HEK293 (cell line): Measurements from ENCODE around the gene NELL1.

Experiments
- KLF1 ChIP-seq: fragments of 450-650 bp; formaldehyde crosslinking; IDR thresholded peaks from 2 replicates; pipeline ENCODE4 v1.5.1; 2016; ENCODE audit warnings: missing biosample characterization, missing genetic modification characterization
- MEIS1 ChIP-seq: sonication (generic); formaldehyde crosslinking; IDR thresholded peaks from 2 replicates; pipeline ENCODE4 v1.8.1; 2022; ENCODE audit warnings: missing genetic modification reagents, mild to moderate bottlenecking, borderline replicate concordance
- SP2 ChIP-seq: fragments of 450-650 bp; formaldehyde crosslinking; IDR thresholded peaks from 2 replicates; pipeline ENCODE4 v1.5.1; 2016; ENCODE audit warnings: missing biosample characterization, missing genetic modification characterization
- TCF7L2 ChIP-seq: IDR thresholded peaks from 2 replicates; pipeline ENCODE4 v1.6.1; 2011; ENCODE audit warnings: low read depth, mild to moderate bottlenecking, inconsistent platforms, low read length, moderate library complexity, borderline replicate concordance
- ZFHX2 ChIP-seq: fragments of 450-650 bp; formaldehyde crosslinking; conservative IDR thresholded peaks from 2 replicates; pipeline ENCODE4 v1.5.1; 2016; ENCODE audit warnings: missing biosample characterization, missing genetic modification characterization
- ZNF121 ChIP-seq: fragments of 450-650 bp; formaldehyde crosslinking; IDR thresholded peaks from 2 replicates; pipeline ENCODE4 v1.5.1; 2016; ENCODE audit warnings: missing biosample characterization, missing genetic modification characterization
- ZNF157 ChIP-seq: fragments of 450-650 bp; formaldehyde crosslinking; IDR thresholded peaks from 2 replicates; pipeline ENCODE4 v1.5.1; 2016; ENCODE audit warnings: missing biosample characterization, missing genetic modification characterization
- ZNF175 ChIP-seq: fragments of 450-650 bp; formaldehyde crosslinking; IDR thresholded peaks from 2 replicates; pipeline ENCODE4 v1.5.1; 2016; ENCODE audit warnings: missing biosample characterization, missing genetic modification characterization
- ZNF202 ChIP-seq: fragments of 450-650 bp; formaldehyde crosslinking; IDR thresholded peaks from 2 replicates; pipeline ENCODE4 v1.5.1; 2016; ENCODE audit warnings: missing biosample characterization, missing genetic modification characterization, borderline replicate concordance
- ZNF274 ChIP-seq, 2 experiments: fragments of 200-500 bp in 1 of 2; fragments of 450-650 bp in 1 of 2; sonication (Bioruptor generic) in 1 of 2; formaldehyde crosslinking in 1 of 2; IDR thresholded peaks; 2 replicates each; pipeline versions ENCODE4 v1.5.1 to v1.6.1; 2014 to 2016; ENCODE audit warnings: borderline replicate concordance in 1 of 2, inconsistent platforms in 1 of 2, low read length in 1 of 2, missing biosample characterization in 1 of 2, missing genetic modification characterization in 1 of 2
- ZNF366 ChIP-seq: fragments of 450-650 bp; formaldehyde crosslinking; conservative IDR thresholded peaks from 2 replicates; pipeline ENCODE4 v1.5.1; 2016; ENCODE audit warnings: missing biosample characterization, missing genetic modification characterization
- TF ChIP-seq, protein P1 (sequence below): fragments of 450-650 bp; formaldehyde crosslinking; IDR thresholded peaks from 2 replicates; pipeline ENCODE4 v1.5.1; 2016; ENCODE audit warnings: missing biosample characterization, missing genetic modification characterization
- TF ChIP-seq, protein P2 (sequence below): fragments of 450-650 bp; formaldehyde crosslinking; IDR thresholded peaks from 2 replicates; pipeline ENCODE4 v1.5.1; 2016; ENCODE audit warnings: missing biosample characterization, missing genetic modification characterization, low read depth

DNA sequence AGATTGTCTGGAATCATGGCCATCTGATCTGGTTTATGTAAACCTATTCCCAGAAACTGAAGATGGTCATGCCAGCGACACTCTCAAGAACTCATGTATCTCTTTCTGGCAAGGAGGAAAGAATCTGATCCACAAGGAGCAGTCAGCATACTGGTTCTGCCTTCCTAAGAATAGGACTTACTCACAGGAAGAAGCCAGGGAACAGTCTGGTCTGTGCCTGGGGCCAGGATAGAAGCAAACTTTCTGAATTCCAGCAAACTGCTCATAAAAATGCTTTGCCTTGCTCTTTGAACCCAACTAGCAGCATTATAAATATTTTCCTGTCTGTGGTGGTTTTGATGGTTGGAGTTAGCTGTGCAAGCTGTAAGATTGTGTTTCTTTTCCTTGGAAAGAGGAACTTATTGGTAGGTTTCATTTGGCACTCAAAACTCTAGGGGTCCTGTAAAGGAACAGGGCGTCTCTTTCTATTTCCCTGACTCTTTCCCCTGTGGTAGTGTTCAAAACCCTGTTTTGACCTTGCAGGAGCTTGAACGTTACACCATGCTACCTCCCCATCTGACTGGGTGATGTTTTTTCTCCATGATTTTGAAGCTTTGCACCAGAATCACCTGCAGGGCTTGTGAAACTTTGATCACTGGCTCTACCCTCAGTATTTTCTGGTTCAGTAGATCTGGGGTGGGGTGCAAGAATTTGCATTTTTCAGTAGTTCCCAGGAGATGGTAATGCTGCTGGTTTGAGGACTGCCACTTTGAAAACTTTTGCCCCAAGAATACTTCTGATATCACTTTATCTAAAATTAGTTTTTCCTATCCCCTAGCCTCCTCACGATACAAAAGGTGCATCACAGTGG is 895.7 kb downstream of the NELL1 start:
- TF ChIP-seq, protein P1, sequence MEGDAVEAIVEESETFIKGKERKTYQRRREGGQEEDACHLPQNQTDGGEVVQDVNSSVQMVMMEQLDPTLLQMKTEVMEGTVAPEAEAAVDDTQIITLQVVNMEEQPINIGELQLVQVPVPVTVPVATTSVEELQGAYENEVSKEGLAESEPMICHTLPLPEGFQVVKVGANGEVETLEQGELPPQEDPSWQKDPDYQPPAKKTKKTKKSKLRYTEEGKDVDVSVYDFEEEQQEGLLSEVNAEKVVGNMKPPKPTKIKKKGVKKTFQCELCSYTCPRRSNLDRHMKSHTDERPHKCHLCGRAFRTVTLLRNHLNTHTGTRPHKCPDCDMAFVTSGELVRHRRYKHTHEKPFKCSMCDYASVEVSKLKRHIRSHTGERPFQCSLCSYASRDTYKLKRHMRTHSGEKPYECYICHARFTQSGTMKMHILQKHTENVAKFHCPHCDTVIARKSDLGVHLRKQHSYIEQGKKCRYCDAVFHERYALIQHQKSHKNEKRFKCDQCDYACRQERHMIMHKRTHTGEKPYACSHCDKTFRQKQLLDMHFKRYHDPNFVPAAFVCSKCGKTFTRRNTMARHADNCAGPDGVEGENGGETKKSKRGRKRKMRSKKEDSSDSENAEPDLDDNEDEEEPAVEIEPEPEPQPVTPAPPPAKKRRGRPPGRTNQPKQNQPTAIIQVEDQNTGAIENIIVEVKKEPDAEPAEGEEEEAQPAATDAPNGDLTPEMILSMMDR (tag by site-specific recombination), result no peak
- no peak for TF ChIP-seq ZNF121
- no peak for TF ChIP-seq KLF1 (tag by site-specific recombination)
- TF ChIP-seq MEIS1, result no peak
- no peak for TF ChIP-seq ZNF202
- no peak for TF ChIP-seq ZFHX2 (tag by site-specific recombination)
- no peak for TF ChIP-seq ZNF157 (tag by site-specific recombination)
- TF ChIP-seq SP2 (tag by site-specific recombination), result no peak
- no peak for TF ChIP-seq ZNF366 (tag by site-specific recombination)
- TF ChIP-seq, protein P2, sequence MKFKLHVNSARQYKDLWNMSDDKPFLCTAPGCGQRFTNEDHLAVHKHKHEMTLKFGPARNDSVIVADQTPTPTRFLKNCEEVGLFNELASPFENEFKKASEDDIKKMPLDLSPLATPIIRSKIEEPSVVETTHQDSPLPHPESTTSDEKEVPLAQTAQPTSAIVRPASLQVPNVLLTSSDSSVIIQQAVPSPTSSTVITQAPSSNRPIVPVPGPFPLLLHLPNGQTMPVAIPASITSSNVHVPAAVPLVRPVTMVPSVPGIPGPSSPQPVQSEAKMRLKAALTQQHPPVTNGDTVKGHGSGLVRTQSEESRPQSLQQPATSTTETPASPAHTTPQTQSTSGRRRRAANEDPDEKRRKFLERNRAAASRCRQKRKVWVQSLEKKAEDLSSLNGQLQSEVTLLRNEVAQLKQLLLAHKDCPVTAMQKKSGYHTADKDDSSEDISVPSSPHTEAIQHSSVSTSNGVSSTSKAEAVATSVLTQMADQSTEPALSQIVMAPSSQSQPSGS, result no peak
- no peak for TF ChIP-seq TCF7L2
- TF ChIP-seq ZNF175 (tag by site-specific recombination), result no peak
- TF ChIP-seq ZNF274 (IDR thresholded peaks at IDR 0.05; ENCODE audit: low read length), result no peak
- TF ChIP-seq ZNF274 (tag by site-specific recombination; IDR thresholded peaks at IDR 0.05; ENCODE audit: borderline replicate concordance), result no peak
